ENCODE data around the gene TGIF2. TPM values are rescaled to one million over a fixed set of nuclear protein-coding genes. Genes with fewer than 3 reads are reported as not detected.

The TGIF2 gene
- total and polyA plus RNA-seq, 2 of the 13 experiments (the other 11 are each of a cell fraction or from before 2014, with no cell fraction given): 41.3 to 53.9 TPM

GRCh38 chr20:36624068-36624943 lies 50.9 kb downstream of the TGIF2 start (continued):
- TF ChIP-seq TBX2 (CRISPR knock-in tag; IDR thresholded peaks at IDR 0.05; ENCODE audit: borderline replicate concordance) (0 out of 2 replicates have a peak, but pooled peaks have one; percentile 1), ZSCAN5A (CRISPR knock-in tag; IDR thresholded peaks at IDR 0.05; ENCODE audit: borderline replicate concordance) (no peak), KLF9 (CRISPR knock-in tag; IDR thresholded peaks at IDR 0.05; ENCODE audit: low read depth) (no peak), MNT (IDR thresholded peaks at IDR 0.05) (no peak), MEIS2 (CRISPR knock-in tag; IDR thresholded peaks at IDR 0.05) (no peak), ARID2 (CRISPR knock-in tag; IDR thresholded peaks at IDR 0.05; ENCODE audit: borderline replicate concordance) (no peak), SRSF4 (IDR thresholded peaks at IDR 0.05; ENCODE audit: low read depth, low read length, poor library complexity, severe bottlenecking) (no peak), KDM4B (CRISPR knock-in tag; IDR thresholded peaks at IDR 0.05) (no peak), MYC (CRISPR knock-in tag; IDR thresholded peaks at IDR 0.05; ENCODE audit: borderline replicate concordance) (no peak), SPEN (CRISPR knock-in tag; IDR thresholded peaks at IDR 0.05; ENCODE audit: low read depth) (no peak; the same call in 1 of the 2 replicates), MTERF4 (CRISPR knock-in tag; IDR thresholded peaks at IDR 0.05) (no peak; the same call in 1 of the 2 replicates), ZMYM2 (CRISPR knock-in tag; IDR thresholded peaks at IDR 0.05) (no peak), FOXJ3 (CRISPR knock-in tag; IDR thresholded peaks at IDR 0.05; ENCODE audit: borderline replicate concordance) (no peak), MLLT10 (CRISPR knock-in tag; IDR thresholded peaks at IDR 0.05) (no peak), ZNF567 (CRISPR knock-in tag; IDR thresholded peaks at IDR 0.05; ENCODE audit: borderline replicate concordance) (no peak), TEAD3 (CRISPR knock-in tag; optimal IDR thresholded peaks at IDR 0.05; ENCODE audit: borderline replicate concordance) (no peak), ZFP62 (CRISPR knock-in tag; IDR thresholded peaks at IDR 0.05) (no peak), SCMH1 (CRISPR knock-in tag; IDR thresholded peaks at IDR 0.05; ENCODE audit: borderline replicate concordance) (no peak), ATF4 (CRISPR knock-in tag; IDR thresholded peaks at IDR 0.05) (peak in 1 of 2 experiments; percentile 26; a peak in 1 of 4 replicates), ZNF160 (CRISPR knock-in tag; IDR thresholded peaks at IDR 0.05) (no peak), TSC22D2 (CRISPR knock-in tag; IDR thresholded peaks at IDR 0.05; ENCODE audit: borderline replicate concordance) (peak; percentile 67; the same call in 1 of the 2 replicates), FLYWCH1 (CRISPR knock-in tag; IDR thresholded peaks at IDR 0.05) (no peak), KMT2B (CRISPR knock-in tag; IDR thresholded peaks at IDR 0.05) (0 out of 2 replicates have a peak, but pooled peaks have one; percentile 39), NFE2L1 (CRISPR knock-in tag; IDR thresholded peaks at IDR 0.05; ENCODE audit: borderline replicate concordance) (no peak), ZNF367 (CRISPR knock-in tag; IDR thresholded peaks at IDR 0.05; ENCODE audit: borderline replicate concordance) (no peak)
